K562 (cell line): ENCODE results near the gene TAF5. TPM values are rescaled to one million over a fixed set of nuclear protein-coding genes. Genes with fewer than 3 reads are reported as not detected.
A peak's percentile ranks its signal among the peaks of the same experiment; 100 is the strongest.

Experiments used
- CGGBP1 ChIP-seq: fragments of 250-450 bp; sonication (Bioruptor Pico); IDR thresholded peaks from 2 replicates; pipeline ENCODE4 v1.9.0; 2021; ENCODE audit warnings: mild to moderate bottlenecking
- DACH1 ChIP-seq: fragments of 450-650 bp; IDR thresholded peaks from 2 replicates; pipeline ENCODE4 v1.6.1; 2018; ENCODE audit not compliant: partially characterized antibody
- EWSR1 ChIP-seq: fragments of 450-650 bp; IDR thresholded peaks from 2 replicates; pipeline ENCODE4 v1.6.1; 2018; ENCODE audit warnings: borderline replicate concordance, mild to moderate bottlenecking, low read depth, moderate library complexity; ENCODE audit not compliant: partially characterized antibody
- FUS ChIP-seq: fragments of 200-400 bp; formaldehyde crosslinking; optimal IDR thresholded peaks from 2 replicates; pipeline ENCODE3; 2017; ENCODE audit warnings: low read depth, low read length
- MAFG ChIP-seq: fragments of 450-650 bp; conservative IDR thresholded peaks from 2 replicates; pipeline ENCODE4 v1.6.1; 2016; ENCODE audit warnings: missing genetic modification characterization, missing compliant biosample characterization
- MBD2 ChIP-seq: sonication (generic); IDR thresholded peaks from 2 replicates; pipeline ENCODE4 v1.6.1; 2016; ENCODE audit warnings: low read depth, borderline replicate concordance
- MCM3 ChIP-seq: fragments of 450-650 bp; IDR thresholded peaks from 2 replicates; pipeline ENCODE4 v1.6.1; 2016
- SMAD4 ChIP-seq: fragments of 250-450 bp; sonication (Bioruptor Pico); conservative IDR thresholded peaks from 2 replicates; pipeline ENCODE4 v1.8.0; 2021; ENCODE audit warnings: inconsistent platforms, mild to moderate bottlenecking, moderate library complexity
- SMARCC2 ChIP-seq: fragments of 450-650 bp; IDR thresholded peaks from 2 replicates; pipeline ENCODE4 v1.6.1; 2017; ENCODE audit warnings: antibody characterized with exemption, moderate library complexity, mild to moderate bottlenecking, low read depth
- SNRNP70 ChIP-seq: fragments of 200-400 bp; formaldehyde crosslinking; optimal IDR thresholded peaks from 2 replicates; pipeline ENCODE3; 2017; ENCODE audit warnings: low read depth, low read length
- ZNF121 ChIP-seq: sonication (generic); formaldehyde crosslinking; conservative IDR thresholded peaks from 2 replicates; pipeline ENCODE4 v1.8.0; 2022; ENCODE audit warnings: missing genetic modification reagents
- ZNF586 ChIP-seq: fragments of 450-650 bp; formaldehyde crosslinking; conservative IDR thresholded peaks from 2 replicates; pipeline ENCODE4 v1.4.0; 2020; ENCODE audit warnings: mild to moderate bottlenecking, moderate library complexity
- ZNF785 ChIP-seq: fragments of 250-450 bp; sonication (Bioruptor Pico); IDR thresholded peaks from 2 replicates; pipeline ENCODE4 v1.4.0; 2020; ENCODE audit warnings: mild to moderate bottlenecking
- polyA plus RNA-seq, 8 experiments: library from polyadenylated mRNA; depleted of rRNA in 4 of 8; stranded (reverse) in 5 of 8; unstranded in 3 of 8; fragments of >200 nt; fragmentation: Nextera tagmentation in 2 of 8; fragmentation: Illumina TruSeq in 1 of 8; extraction: Ambion mirVana in 2 of 8; extraction: Trizol in 1 of 8; gene quantifications; 2 replicates each; pipeline versions ENCODE4 v1.2.1 to v1.2.3, GENCODE V29; 2011 to 2014; ENCODE audit warnings: inconsistent platforms in 1 of 8, missing spikeins in 1 of 8
- total RNA-seq, 7 experiments: library from RNA; depleted of rRNA in 6 of 7; stranded (reverse); fragments of >200 nt in 6 of 7; fragmentation: Illumina TruSeq in 2 of 7; extraction: Trizol in 2 of 7; gene quantifications; 2 replicates each; pipeline versions ENCODE4 v1.2.1 to v1.2.3, GENCODE V29; 2011 to 2021; ENCODE audit warnings: low replicate concordance in 1 of 7
- TF ChIP-seq, protein P1 (sequence below): fragments of 250-450 bp; sonication (Bioruptor Pico); IDR thresholded peaks from 2 replicates; pipeline ENCODE4 v1.8.0; 2022; ENCODE audit warnings: inconsistent platforms
- TF ChIP-seq, protein P2 (sequence below), 2 experiments: fragments of 450-650 bp in 1 of 2; sonication (generic) in 1 of 2; formaldehyde crosslinking in 1 of 2; IDR thresholded peaks; 2 replicates each; pipeline versions ENCODE4 v1.7.1 to v1.9.0; 2016 to 2022; ENCODE audit warnings: inconsistent platforms in 1 of 2, mild to moderate bottlenecking in 1 of 2, missing genetic modification reagents in 1 of 2
- TF ChIP-seq, protein P3 (sequence below): fragments of 250-450 bp; sonication (Bioruptor Pico); IDR thresholded peaks from 2 replicates; pipeline ENCODE4 v1.5.0; 2020; ENCODE audit warnings: mild to moderate bottlenecking, borderline replicate concordance

TAF5 gene
- total and polyA plus RNA-seq, 9 of the 15 experiments (the other 6 are each of a cell fraction or from before 2014, with no cell fraction given) = 4.2 to 11.9 (median 9.3) TPM

- TF ChIP-seq, protein P1, sequence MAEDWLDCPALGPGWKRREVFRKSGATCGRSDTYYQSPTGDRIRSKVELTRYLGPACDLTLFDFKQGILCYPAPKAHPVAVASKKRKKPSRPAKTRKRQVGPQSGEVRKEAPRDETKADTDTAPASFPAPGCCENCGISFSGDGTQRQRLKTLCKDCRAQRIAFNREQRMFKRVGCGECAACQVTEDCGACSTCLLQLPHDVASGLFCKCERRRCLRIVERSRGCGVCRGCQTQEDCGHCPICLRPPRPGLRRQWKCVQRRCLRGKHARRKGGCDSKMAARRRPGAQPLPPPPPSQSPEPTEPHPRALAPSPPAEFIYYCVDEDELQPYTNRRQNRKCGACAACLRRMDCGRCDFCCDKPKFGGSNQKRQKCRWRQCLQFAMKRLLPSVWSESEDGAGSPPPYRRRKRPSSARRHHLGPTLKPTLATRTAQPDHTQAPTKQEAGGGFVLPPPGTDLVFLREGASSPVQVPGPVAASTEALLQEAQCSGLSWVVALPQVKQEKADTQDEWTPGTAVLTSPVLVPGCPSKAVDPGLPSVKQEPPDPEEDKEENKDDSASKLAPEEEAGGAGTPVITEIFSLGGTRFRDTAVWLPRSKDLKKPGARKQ (CRISPR knock-in tag) = peak; percentile 58; the same call in 1 of the 2 replicates
- TF ChIP-seq SMAD4 (CRISPR knock-in tag) (no peak), MAFG (no peak), ZNF785 (CRISPR knock-in tag) (no peak), ZNF121 (CRISPR knock-in tag) (no peak), EWSR1 (no peak), MBD2 (no peak), CGGBP1 (CRISPR knock-in tag) (no peak), MCM3 (no peak), ZNF586 (no peak), SMARCC2 (no peak), DACH1 (no peak), FUS (no peak), SNRNP70 (no peak)
- TF ChIP-seq, protein P2, sequence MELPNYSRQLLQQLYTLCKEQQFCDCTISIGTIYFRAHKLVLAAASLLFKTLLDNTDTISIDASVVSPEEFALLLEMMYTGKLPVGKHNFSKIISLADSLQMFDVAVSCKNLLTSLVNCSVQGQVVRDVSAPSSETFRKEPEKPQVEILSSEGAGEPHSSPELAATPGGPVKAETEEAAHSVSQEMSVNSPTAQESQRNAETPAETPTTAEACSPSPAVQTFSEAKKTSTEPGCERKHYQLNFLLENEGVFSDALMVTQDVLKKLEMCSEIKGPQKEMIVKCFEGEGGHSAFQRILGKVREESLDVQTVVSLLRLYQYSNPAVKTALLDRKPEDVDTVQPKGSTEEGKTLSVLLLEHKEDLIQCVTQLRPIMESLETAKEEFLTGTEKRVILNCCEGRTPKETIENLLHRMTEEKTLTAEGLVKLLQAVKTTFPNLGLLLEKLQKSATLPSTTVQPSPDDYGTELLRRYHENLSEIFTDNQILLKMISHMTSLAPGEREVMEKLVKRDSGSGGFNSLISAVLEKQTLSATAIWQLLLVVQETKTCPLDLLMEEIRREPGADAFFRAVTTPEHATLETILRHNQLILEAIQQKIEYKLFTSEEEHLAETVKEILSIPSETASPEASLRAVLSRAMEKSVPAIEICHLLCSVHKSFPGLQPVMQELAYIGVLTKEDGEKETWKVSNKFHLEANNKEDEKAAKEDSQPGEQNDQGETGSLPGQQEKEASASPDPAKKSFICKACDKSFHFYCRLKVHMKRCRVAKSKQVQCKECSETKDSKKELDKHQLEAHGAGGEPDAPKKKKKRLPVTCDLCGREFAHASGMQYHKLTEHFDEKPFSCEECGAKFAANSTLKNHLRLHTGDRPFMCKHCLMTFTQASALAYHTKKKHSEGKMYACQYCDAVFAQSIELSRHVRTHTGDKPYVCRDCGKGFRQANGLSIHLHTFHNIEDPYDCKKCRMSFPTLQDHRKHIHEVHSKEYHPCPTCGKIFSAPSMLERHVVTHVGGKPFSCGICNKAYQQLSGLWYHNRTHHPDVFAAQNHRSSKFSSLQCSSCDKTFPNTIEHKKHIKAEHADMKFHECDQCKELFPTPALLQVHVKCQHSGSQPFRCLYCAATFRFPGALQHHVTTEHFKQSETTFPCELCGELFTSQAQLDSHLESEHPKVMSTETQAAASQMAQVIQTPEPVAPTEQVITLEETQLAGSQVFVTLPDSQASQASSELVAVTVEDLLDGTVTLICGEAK (IDR thresholded peaks at IDR 0.05) = peak; percentile 60
- TF ChIP-seq, protein P2 (CRISPR knock-in tag; IDR thresholded peaks at IDR 0.05) = no peak
- TF ChIP-seq, protein P3, sequence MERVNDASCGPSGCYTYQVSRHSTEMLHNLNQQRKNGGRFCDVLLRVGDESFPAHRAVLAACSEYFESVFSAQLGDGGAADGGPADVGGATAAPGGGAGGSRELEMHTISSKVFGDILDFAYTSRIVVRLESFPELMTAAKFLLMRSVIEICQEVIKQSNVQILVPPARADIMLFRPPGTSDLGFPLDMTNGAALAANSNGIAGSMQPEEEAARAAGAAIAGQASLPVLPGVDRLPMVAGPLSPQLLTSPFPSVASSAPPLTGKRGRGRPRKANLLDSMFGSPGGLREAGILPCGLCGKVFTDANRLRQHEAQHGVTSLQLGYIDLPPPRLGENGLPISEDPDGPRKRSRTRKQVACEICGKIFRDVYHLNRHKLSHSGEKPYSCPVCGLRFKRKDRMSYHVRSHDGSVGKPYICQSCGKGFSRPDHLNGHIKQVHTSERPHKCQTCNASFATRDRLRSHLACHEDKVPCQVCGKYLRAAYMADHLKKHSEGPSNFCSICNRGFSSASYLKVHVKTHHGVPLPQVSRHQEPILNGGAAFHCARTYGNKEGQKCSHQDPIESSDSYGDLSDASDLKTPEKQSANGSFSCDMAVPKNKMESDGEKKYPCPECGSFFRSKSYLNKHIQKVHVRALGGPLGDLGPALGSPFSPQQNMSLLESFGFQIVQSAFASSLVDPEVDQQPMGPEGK = no peak
Measured at GRCh38 chr10:103367379-103367781, 396 bp upstream of the TAF5 start (continued).
